Keratinocyte (primary cell): ENCODE results near the gene CACNA1B.
A peak's percentile ranks its signal among the peaks of the same experiment; 100 is the strongest.

Source experiments
- CTCF ChIP-seq, 3 experiments: IDR thresholded peaks in 1 of 3; conservative IDR thresholded peaks in 1 of 3; optimal IDR thresholded peaks in 1 of 3; 2 replicates in 2 of 3; 3 replicates in 1 of 3; pipeline versions ENCODE3 to v1.5.1; 2011; ENCODE audit warnings: low read length in 3 of 3, mild to moderate bottlenecking in 3 of 3, moderate library complexity in 2 of 3, control low read depth in 1 of 3, inconsistent platforms in 1 of 3; ENCODE audit not compliant: insufficient read depth in 2 of 3; ENCODE audit errors: extremely low read depth in 1 of 3
- EZH2 ChIP-seq: IDR thresholded peaks from one replicate; pipeline ENCODE4 v1.6.1; 2012; ENCODE audit warnings: inconsistent platforms, mild to moderate bottlenecking, low read length, moderate library complexity

GRCh38 chr9:137878146-137878941 lies 762 bp downstream of the CACNA1B start:
- TF ChIP-seq CTCF (optimal IDR thresholded peaks at IDR 0.05 in 1 of 3, IDR thresholded peaks at IDR 0.05 in 1 of 3, conservative IDR thresholded peaks at IDR 0.05 in 1 of 3; ENCODE audit: extremely low read depth in 1 of 3, insufficient read depth in 2 of 3, low read length in 3 of 3) (no peak), EZH2 (peak; percentile 80)
